HUES48 (cell line): ENCODE measurements around the gene GPM6B.

ENCODE experiments used
- H3K27ac ChIP-seq: one replicate; pipeline ENCODE4 v1.7.0; 2013; ENCODE audit warnings: low read depth, low read length, inconsistent platforms
- H3K27me3 ChIP-seq: 2 replicates; pipeline ENCODE4 v1.6.1; 2013; ENCODE audit warnings: mild to moderate bottlenecking, low read length; ENCODE audit not compliant: control insufficient read depth, insufficient read depth
- H3K36me3 ChIP-seq: 2 replicates; pipeline ENCODE4 v1.6.1; 2013; ENCODE audit warnings: low read length; ENCODE audit not compliant: control insufficient read depth, insufficient read depth
- H3K4me1 ChIP-seq: 2 replicates; pipeline ENCODE4 v1.6.1; 2013; ENCODE audit warnings: mild to moderate bottlenecking, low read length; ENCODE audit not compliant: control insufficient read depth, insufficient read depth
- H3K4me3 ChIP-seq: 2 replicates; pipeline ENCODE4 v1.5.1; 2013; ENCODE audit warnings: mild to moderate bottlenecking, low read depth, low read length
- H3K9ac ChIP-seq: 2 replicates; pipeline ENCODE4 v1.6.1; 2013; ENCODE audit warnings: mild to moderate bottlenecking, low read depth, low read length, moderate library complexity
- H3K9me3 ChIP-seq: 2 replicates; pipeline ENCODE4 v1.6.1; 2013; ENCODE audit warnings: low read length; ENCODE audit not compliant: control insufficient read depth, insufficient read depth

The GPM6B gene

GRCh38 chrX:13764281-13764680 is 52.6 kb downstream of the GPM6B start:
- no peaks in the 10 kb centered on the region for H3K27me3 ChIP-seq
- no peak overlapping the region for H3K9ac ChIP-seq
- H3K4me1 ChIP-seq = peaks cover 53% of the 10 kb centered on the region
- peaks cover 65% of the 10 kb centered on the region for H3K36me3 ChIP-seq
- no peaks in the 10 kb centered on the region for H3K9me3 ChIP-seq
- H3K27ac ChIP-seq = peak overlapping the region; percentile 28
- H3K4me3 ChIP-seq = no peak overlapping the region

GRCh38 chrX:13763489-13763888 is 53.4 kb downstream of the GPM6B start:
- H3K9ac ChIP-seq = no peak overlapping the region
- peaks cover 53% of the 10 kb centered on the region for H3K4me1 ChIP-seq
- peak overlapping the region; percentile 16 for H3K27ac ChIP-seq
- peaks cover 65% of the 10 kb centered on the region for H3K36me3 ChIP-seq
- no peak overlapping the region for H3K4me3 ChIP-seq
- no peaks in the 10 kb centered on the region for H3K9me3 ChIP-seq
- no peaks in the 10 kb centered on the region for H3K27me3 ChIP-seq

GRCh38 chrX:13761606-13762414 is 55.1 kb downstream of the GPM6B start:
- Histone ChIP-seq H3K9me3 (no peaks in the 10 kb centered on the region), H3K4me1 (peaks cover 59% of the 10 kb centered on the region), H3K4me3 (peak overlapping the region; percentile 22; the same call in 1 of the 2 replicates), H3K27me3 (no peaks in the 10 kb centered on the region), H3K36me3 (peaks cover 68% of the 10 kb centered on the region), H3K27ac (peak overlapping the region; percentile 31), H3K9ac (peak overlapping the region; percentile 15; the same call in 1 of the 2 replicates)

- Histone ChIP-seq H3K9ac (no peak overlapping the region), H3K27ac (peak overlapping the region; percentile 14), H3K4me1 (peaks cover 67% of the 10 kb centered on the region), H3K27me3 (no peaks in the 10 kb centered on the region), H3K36me3 (peaks cover 60% of the 10 kb centered on the region), H3K9me3 (no peaks in the 10 kb centered on the region), H3K4me3 (no peak overlapping the region)
These were observed 56.5 kb downstream of the GPM6B start for GRCh38 chrX:13760426-13760825.

GRCh38 chrX:13759152-13759718 is 57.7 kb downstream of the GPM6B start:
- Histone ChIP-seq H3K4me3 (no peak overlapping the region), H3K9ac (no peak overlapping the region)

GRCh38 chrX:13756381-13756780 is 60.5 kb downstream of the GPM6B start:
- H3K36me3 ChIP-seq = peaks cover 77% of the 10 kb centered on the region

More at GRCh38 chrX:13759152-13759718, 57.7 kb downstream of the GPM6B start:
- H3K27me3 ChIP-seq = no peaks in the 10 kb centered on the region
- peaks cover 66% of the 10 kb centered on the region for H3K36me3 ChIP-seq
- no peak overlapping the region for H3K27ac ChIP-seq
- H3K4me1 ChIP-seq = peaks cover 58% of the 10 kb centered on the region
- no peaks in the 10 kb centered on the region for H3K9me3 ChIP-seq

GRCh38 chrX:13755254-13755653 is 61.6 kb downstream of the GPM6B start:
- Histone ChIP-seq H3K4me1 (peaks cover 22% of the 10 kb centered on the region), H3K9me3 (no peaks in the 10 kb centered on the region), H3K27ac (no peak overlapping the region), H3K27me3 (no peaks in the 10 kb centered on the region), H3K4me3 (no peak overlapping the region), H3K9ac (no peak overlapping the region), H3K36me3 (peaks cover 78% of the 10 kb centered on the region)

More at GRCh38 chrX:13756381-13756780, 60.5 kb downstream of the GPM6B start:
- H3K4me1 ChIP-seq = peaks cover 31% of the 10 kb centered on the region
- H3K9me3 ChIP-seq = no peaks in the 10 kb centered on the region
- no peak overlapping the region for H3K4me3 ChIP-seq
- no peaks in the 10 kb centered on the region for H3K27me3 ChIP-seq
- no peak overlapping the region for H3K27ac ChIP-seq
- no peak overlapping the region for H3K9ac ChIP-seq

- no peak overlapping the region for H3K27ac ChIP-seq
- H3K9me3 ChIP-seq = no peaks in the 10 kb centered on the region
- H3K9ac ChIP-seq = no peak overlapping the region
- no peak overlapping the region for H3K4me3 ChIP-seq
- H3K36me3 ChIP-seq = peaks cover 75% of the 10 kb centered on the region
- H3K27me3 ChIP-seq = no peaks in the 10 kb centered on the region
- H3K4me1 ChIP-seq = peaks cover 17% of the 10 kb centered on the region
These were observed 62.1 kb downstream of the GPM6B start for GRCh38 chrX:13754765-13755164.

GRCh38 chrX:13752646-13753045 is 64.2 kb downstream of the GPM6B start:
- Histone ChIP-seq H3K4me3 (no peak overlapping the region), H3K9ac (no peak overlapping the region), H3K27me3 (no peaks in the 10 kb centered on the region), H3K9me3 (no peaks in the 10 kb centered on the region), H3K4me1 (peaks cover 17% of the 10 kb centered on the region), H3K36me3 (peaks cover 74% of the 10 kb centered on the region), H3K27ac (no peak overlapping the region)

- H3K27ac ChIP-seq = no peak overlapping the region
- H3K9ac ChIP-seq = no peak overlapping the region
- H3K36me3 ChIP-seq = peaks cover 74% of the 10 kb centered on the region
- H3K4me1 ChIP-seq = peaks cover 14% of the 10 kb centered on the region
- no peaks in the 10 kb centered on the region for H3K9me3 ChIP-seq
- no peak overlapping the region for H3K4me3 ChIP-seq
- H3K27me3 ChIP-seq = no peaks in the 10 kb centered on the region
These were observed 64.8 kb downstream of the GPM6B start for GRCh38 chrX:13752141-13752540.

GRCh38 chrX:13750812-13751211 is 66.1 kb downstream of the GPM6B start:
- Histone ChIP-seq H3K27me3 (no peaks in the 10 kb centered on the region), H3K9ac (no peak overlapping the region), H3K36me3 (peaks cover 79% of the 10 kb centered on the region), H3K4me1 (0 out of 2 replicates have a peak, but pooled peaks cover 2% of the 10 kb centered on the region), H3K4me3 (no peak overlapping the region), H3K9me3 (no peaks in the 10 kb centered on the region), H3K27ac (no peak overlapping the region)
